Inflammatory macrophage treated with lipopolysaccharide for 4 hours (primary cell): Measurements from ENCODE around the gene WNT7A.

Experiments used
- DNase-seq: peaks from one replicate; pipeline ENCODE4 v3.0.0-alpha.2; 2020

Gene WNT7A

GRCh38 chr3:13767896-13768295 lies 112.0 kb downstream of the WNT7A start:
- no peak for DNase-seq

- DNase-seq = no peak
Measured at GRCh38 chr3:13767030-13767429, 112.8 kb downstream of the WNT7A start.
